Left renal cortex interstitium (tissue), 4 donors: Measurements from ENCODE around the gene ANKRD23. TPM values are rescaled to one million over a fixed set of nuclear protein-coding genes. Genes with fewer than 3 reads are reported as not detected.
A peak's percentile ranks its signal among the peaks of the same experiment; 100 is the strongest.
"Not testable (repeated sequence)": the region's sequence is repeated elsewhere in the genome, so short reads cannot be mapped to it uniquely, and the experiment has no call there.

Source experiments
- DNase-seq, 4 donors: peaks; one replicate each; pipeline ENCODE4 v3.0.0-alpha.2; 2013; ENCODE audit warnings: low read depth in 4 of 4, low spot score in 2 of 4, missing footprints in 1 of 4
- polyA plus RNA-seq, 4 donors: library from polyadenylated mRNA; unstranded; fragments of 120-200 nt; gene quantifications; one replicate each; pipeline ENCODE4 v1.2.1, GENCODE V29; 2013; ENCODE audit not compliant: insufficient read length in 4 of 4

ANKRD23 gene
- polyA plus RNA-seq, 4 donors: 2.4 to 7.3 (median 4.8) TPM

- no peak for DNase-seq
These were observed 24.5 kb downstream of the ANKRD23 start for GRCh38 chr2:96819128-96819875.

GRCh38 chr2:96817882-96818281 is 25.9 kb downstream of the ANKRD23 start:
- DNase-seq: no peak

- DNase-seq: no peak
These were observed 26.8 kb downstream of the ANKRD23 start for GRCh38 chr2:96816836-96817702.

GRCh38 chr2:96816127-96816835 is 27.5 kb downstream of the ANKRD23 start, which contains the start of gene CNNM3:
Gene CNNM3, plus strand, starts transcription at chr2:96816268. Its CDS starts 10 bp downstream, at chr2:96816278.
- peak; percentile 65 to 88 (median 85) for DNase-seq

GRCh38 chr2:96815326-96816126 is 28.3 kb downstream of the ANKRD23 start:
- no peak for DNase-seq

- no peak for DNase-seq
These were observed 30.2 kb downstream of the ANKRD23 start for GRCh38 chr2:96813656-96814055.

GRCh38 chr2:96811917-96812316 is 31.9 kb downstream of the ANKRD23 start:
- no peak for DNase-seq

- no peak for DNase-seq
These were observed 33.0 kb downstream of the ANKRD23 start for GRCh38 chr2:96810783-96811192.

- no peak for DNase-seq
These were observed 33.7 kb downstream of the ANKRD23 start for GRCh38 chr2:96809951-96810782.

- no peak for DNase-seq
These were observed 34.5 kb downstream of the ANKRD23 start for GRCh38 chr2:96809216-96809882.

- no peak for DNase-seq
These were observed 35.5 kb downstream of the ANKRD23 start for GRCh38 chr2:96808176-96808837.

GRCh38 chr2:96807127-96807471 is 36.7 kb downstream of the ANKRD23 start:
- no peak for DNase-seq

GRCh38 chr2:96806468-96807126 is 37.2 kb downstream of the ANKRD23 start:
- DNase-seq: no peak

- not testable (repeated sequence) for DNase-seq
These were observed 37.9 kb downstream of the ANKRD23 start for GRCh38 chr2:96805946-96806345.

- DNase-seq: no peak
These were observed 38.8 kb downstream of the ANKRD23 start for GRCh38 chr2:96804986-96805385.

GRCh38 chr2:96802721-96803120 is 41.1 kb downstream of the ANKRD23 start:
- DNase-seq: no peak

- DNase-seq: no peak
These were observed 41.8 kb downstream of the ANKRD23 start for GRCh38 chr2:96801786-96802595.
